G401.6 (cell line): ENCODE measurements around the gene CAMKMT.

Experiments
- FAIRE-seq: peaks from 2 replicates; lab custom pipeline; 2012; peaks lifted over from hg19 to GRCh38; lab: Jason Lieb, UNC

Gene CAMKMT

DNA sequence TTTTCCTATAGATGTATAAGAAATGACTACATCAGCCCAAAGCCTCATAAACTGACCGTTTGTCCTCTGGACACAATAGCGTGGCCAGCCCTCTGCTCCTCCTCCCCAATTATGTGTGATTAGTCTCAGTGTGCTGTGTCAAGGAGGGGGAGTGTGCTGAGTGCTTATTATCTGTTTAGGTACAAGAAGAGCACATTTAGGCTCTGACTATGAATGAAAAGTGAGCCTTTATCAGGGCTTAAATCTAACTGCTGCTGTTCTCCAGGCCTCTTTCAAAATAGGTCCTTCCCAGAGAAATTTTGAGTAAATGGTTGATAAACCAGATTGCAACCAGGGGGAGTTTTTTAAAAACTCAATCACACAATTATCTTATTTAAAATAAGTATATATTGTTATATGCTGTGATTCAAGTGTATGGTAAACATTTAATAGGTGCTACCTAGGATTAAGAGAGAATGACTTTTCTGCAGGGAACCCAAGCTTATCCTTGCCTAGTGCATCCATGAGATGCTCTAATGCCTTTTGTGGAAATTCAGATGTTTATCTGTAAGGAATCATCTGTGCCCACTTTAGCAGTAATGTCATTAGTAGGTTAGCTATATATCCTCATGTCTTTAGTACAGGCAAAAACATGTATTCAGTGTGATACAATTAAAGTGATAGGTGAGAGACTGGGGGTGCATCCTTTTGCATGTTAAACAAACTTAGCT, 411.1 kb downstream of the CAMKMT start:
- no peak for FAIRE-seq

DNA sequence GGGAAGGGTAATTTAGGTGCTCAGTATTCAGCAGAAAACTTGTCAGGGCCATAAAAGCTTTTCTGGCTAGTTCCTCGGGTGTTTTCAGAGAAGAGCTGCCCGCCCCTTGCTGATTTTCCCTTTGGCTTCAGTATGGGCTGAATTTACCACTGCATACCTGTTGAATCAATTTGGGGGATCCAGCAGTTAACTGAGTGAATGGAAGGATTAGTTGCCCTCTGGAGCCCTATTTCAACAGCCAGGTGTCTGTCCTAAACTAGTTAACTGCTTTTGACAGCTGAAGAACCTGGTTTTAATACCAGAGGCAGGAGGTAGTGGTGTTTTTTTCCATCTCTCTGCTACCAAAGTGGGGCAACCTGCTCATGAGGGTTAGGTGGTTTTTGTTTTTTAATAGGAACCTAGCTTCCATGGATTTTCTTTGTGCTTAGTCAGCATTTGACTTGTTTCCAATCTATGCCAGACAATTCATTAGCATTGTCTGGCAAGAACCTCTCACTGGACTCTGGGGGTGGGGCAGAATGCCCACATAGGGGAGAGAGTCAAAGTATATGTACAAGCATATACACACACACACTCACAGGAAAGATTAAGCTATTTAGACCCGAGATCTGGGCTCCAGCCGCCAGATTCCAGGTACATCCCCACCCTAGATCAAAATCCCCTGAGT, 413.2 kb downstream of the CAMKMT start:
- FAIRE-seq = no peak

DNA sequence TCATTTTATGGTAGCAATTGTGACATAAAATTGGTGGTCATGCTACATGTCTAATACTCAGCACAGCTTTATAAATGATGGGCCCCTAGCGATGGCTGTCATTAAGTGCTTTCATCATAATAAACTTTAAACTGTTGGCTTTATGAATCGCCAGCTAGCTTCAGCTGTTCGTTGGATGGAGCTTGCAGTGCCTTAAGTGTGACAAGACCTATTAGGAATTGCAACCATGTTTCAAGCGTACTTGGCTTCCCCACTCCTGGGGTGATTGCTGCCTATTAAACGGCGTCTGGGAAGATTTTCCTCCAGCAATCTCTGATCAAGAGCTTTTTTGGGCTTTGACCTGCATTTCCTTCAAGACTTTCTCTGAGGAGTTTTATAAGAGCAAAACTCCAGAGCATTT, 415.3 kb downstream of the CAMKMT start:
- no peak for FAIRE-seq

DNA sequence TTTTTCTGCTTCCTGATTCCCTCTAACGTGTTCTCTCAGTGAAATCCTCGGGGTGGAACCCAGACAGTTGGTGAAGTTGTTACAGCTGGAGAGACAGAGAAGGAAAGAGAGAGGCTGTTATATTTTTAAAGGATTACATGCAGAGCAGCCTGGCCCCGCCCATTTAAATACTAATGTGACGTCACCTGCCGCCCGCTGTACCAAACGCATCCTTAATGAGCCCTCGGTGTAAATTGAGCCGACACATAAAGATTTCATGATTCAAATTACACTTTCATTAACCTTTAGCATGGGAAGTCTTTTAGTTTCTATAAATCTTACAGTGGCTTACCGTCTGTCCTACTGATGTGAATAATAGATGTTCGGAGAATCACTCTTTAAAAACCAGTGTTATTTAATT, 415.8 kb downstream of the CAMKMT start:
- no peak for FAIRE-seq

DNA sequence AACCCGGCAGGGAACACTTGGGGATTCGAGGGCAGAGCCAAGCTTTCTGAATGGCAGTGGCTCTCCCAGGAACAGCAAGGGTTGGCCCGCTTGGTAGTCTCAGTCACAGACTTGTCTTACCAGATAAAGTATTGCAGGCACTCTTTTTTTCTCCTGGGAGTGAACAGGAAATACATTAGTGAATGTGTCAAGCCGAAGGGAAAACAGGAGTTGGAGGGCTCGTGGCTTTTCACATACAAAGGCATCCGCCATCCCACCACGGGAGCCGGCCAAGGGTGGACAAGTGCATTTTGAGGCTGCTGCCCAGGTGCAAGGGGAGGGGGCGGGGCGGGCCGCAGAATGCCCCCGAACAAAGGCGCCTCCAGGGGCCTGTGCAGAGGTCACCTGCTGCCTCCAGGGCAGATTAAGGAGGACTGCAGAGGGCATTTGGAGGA, 416.5 kb downstream of the CAMKMT start:
- FAIRE-seq = no peak

DNA sequence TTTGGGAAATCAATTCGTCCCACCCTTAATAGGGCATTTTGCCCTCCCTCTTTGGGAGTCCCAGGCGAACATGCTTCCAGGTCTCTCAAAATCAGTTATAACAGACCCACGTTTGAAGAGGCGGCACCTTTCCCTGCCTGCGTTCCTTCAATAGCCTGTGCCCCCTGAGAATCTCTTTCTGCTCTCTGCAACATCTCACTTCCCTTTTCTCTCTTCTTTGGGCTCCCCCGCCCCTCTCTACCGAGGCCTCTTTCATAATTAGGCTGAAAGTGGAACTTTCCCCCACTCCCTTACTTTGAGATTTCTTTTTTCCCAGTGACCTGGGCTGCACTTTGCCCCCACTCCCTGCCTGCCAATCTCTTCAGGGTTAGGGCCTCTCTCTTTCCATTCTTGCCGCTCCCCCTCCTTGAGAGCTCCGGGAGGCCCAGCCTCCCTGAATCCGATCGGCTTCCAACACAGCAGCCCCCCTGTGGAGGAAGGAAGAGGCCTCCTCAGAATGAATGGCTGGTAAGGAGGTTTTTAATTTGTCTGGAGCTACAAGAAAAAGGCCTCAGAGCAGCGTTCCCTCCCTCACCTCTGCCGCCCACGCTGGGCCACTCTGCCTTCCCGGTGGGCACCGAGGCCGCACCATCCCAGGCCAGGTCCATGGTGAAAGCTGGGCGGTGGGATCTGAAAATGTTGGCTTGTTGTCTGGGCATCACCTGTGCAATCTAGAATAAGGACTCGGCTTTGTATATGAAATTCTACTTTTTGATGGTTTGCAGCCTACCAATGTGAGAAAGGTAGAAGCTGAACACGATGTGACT, 417.1 kb downstream of the CAMKMT start:
- no peak for FAIRE-seq

DNA sequence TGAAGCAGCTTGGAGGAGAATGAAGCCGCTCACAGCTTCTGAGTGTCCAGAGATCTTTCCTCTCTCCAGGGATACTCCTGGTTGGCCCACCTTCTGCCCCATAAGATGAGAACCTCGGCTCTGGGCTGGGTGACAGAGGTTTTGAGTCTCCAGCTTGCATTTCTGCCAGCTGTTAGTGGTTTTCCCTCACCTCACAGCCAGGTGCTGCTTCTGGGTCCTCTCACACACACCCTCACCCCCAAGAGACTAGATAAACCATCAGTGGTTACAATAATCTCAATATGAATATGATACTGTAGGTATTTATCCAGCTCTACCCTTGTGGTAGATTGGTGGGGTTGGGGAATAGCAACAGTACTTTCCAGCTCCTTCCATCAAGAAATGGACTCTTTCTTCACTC, 418.0 kb downstream of the CAMKMT start:
- no peak for FAIRE-seq

DNA sequence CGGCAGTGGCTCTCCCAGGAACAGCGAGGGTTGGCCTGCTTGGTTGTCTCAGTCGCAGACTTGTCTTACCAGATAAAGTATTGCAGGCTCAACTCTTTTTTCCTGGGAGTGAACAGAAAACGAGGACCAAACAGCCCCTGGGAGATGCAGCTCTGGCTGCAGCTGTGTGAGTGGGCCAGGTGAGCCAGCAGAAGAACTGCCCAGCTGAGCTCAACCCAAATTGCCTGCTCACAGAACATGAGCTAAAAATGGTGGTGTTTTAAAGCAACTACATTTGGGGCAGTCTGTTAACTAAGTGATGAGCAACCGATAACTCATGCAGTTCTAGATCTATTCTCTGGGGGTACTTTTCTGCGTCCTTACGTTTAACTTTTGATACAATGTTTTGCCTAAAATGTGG, 418.7 kb downstream of the CAMKMT start:
- FAIRE-seq = no peak

DNA sequence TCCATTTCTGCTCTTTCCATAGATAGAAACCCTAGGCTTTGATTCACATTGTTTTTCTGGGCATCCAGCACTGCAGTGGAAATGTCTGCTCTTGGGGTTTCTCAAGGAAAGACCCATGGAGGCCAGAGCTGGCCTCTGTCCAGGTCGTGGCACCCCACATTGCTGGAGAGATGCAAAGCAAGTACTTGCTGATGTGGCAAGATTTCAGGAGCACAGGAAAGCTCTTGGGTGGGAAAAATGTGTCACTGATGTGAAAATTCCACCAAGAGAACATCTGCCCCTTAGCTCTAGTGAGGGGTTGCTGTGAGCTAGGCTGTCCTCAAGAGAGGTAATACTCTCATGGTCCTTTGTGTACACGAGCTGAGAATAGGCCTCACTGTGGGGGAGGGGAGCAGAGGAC, 423.7 kb downstream of the CAMKMT start:
- FAIRE-seq = no peak

DNA sequence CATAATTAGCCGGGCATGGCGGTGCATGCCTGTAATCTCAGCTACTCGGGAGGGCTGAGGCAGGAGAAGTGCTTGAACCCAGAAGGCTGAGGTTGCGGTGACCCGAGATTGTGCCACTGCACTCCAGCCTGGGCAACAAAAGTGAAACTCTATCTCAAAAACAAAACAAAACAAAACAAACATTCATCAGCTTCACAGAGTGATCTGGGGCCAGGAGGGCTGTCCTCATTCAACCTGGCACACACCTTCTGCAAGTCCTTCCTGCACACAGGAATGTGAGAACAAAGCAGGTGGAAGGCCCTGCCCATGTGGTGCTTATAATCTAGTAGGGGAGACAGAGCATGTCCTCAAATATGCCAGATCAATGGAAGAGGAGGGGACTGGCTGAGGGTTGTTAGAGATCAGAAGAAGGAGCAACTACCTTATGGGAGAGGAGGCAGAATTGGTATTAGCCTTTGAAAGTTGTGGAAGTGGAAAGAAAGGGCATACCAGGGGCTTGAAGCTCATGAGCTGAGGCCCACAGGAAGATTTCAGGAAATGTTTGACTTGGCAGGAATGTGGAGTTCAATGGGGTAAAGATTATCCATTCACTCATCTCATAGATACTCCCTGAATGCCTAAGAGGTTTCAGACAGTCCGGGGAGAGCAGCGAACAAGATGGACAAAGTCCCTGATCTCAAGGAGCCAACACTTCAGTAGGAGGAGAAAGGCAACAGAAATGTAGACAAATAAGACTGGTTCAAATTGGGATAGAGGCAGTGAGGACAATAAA, 424.5 kb downstream of the CAMKMT start:
- FAIRE-seq = no peak

DNA sequence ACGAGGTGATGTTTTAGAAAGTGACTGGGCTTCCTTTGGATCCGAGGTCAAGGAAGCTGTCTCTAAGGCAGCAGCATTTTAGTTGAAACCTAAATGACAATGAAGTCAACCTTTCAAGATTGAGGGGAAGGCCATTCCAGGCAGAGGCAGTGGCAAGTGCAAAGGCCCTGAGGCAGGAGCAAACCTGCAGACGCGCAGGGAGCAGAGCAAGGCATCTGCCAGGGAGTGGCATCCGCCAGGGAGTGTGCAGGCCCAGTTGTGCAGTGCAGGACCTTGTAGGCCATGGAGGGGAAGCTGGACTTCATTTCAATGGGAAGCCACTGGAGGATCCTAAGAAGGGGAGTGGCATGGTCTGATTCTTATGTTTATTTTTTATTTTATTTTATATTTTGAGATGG, 425.1 kb downstream of the CAMKMT start:
- no peak for FAIRE-seq

DNA sequence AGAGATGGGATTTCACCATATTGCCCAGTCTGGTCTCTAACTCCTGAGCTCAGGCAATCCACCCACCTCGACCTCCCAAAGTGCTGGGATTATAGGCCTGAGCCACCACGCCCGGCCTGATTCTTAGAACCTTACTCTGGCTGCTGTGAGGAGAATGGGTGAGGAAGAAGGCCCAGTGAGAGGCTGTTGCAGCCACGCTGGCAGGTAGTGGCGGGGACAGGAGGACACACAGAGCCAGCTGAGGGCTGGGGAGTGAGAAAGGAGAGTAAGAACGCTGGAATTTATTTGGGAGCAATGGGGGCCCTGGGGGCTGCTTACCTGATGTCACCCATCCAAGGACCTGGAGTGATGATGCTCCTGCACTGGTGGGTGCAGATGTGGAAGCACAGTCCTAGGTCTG, 425.9 kb downstream of the CAMKMT start:
- FAIRE-seq = no peak

DNA sequence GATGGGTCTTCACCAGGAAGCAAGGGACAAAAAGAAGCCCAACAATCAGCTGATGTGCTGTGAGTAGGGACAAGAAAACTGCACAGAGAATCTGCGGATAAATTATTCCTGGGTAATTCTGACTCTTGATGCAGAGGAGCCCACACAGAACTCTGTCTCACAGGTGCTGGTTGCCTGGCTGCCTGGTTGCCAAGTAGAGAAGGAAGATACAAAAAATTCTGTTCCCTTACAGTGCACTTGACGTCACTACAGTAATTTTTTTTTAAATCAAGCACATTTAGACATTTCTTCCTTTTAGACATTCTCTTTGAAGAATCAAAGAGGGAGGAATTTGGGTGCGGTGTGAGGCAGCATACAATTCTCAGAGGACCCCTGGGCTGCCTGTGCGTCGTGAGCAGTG, 427.7 kb downstream of the CAMKMT start:
- FAIRE-seq = no peak

DNA sequence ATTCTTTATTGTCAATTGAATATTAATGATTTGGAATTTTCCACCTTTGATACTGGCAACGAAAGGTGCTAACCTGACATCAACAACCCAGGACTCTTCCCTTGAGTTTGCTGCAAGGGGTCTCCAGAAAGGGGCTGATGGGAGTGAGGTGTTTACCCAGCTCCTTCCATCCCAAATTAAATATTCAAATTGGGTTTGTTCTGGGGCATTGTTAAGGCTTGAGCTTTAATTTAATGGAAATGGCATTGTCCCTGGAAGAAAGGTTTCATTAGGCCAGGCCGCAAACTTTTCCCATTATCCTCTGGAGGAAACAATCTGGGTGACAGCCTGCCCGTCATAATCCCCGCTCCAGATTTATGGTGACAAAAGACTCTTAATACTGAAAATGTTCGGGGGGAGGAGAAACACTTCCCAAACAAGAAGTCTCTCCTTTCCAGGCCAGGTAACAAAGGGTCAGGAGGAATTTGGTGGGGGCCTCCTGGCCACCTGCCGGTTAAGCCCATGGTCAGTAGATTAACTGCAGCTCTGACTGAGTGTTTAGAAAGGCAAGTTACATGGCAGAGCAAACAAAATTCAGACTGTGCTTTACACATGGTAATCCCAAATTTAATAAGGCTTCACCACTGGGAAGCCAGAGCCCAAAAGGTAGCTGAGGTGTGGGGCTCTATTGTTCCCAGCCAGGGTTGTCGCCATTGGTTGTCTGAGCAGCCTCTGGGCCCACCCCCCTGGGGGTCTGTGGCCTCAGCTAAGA, 428.4 kb downstream of the CAMKMT start:
- FAIRE-seq = no peak

DNA sequence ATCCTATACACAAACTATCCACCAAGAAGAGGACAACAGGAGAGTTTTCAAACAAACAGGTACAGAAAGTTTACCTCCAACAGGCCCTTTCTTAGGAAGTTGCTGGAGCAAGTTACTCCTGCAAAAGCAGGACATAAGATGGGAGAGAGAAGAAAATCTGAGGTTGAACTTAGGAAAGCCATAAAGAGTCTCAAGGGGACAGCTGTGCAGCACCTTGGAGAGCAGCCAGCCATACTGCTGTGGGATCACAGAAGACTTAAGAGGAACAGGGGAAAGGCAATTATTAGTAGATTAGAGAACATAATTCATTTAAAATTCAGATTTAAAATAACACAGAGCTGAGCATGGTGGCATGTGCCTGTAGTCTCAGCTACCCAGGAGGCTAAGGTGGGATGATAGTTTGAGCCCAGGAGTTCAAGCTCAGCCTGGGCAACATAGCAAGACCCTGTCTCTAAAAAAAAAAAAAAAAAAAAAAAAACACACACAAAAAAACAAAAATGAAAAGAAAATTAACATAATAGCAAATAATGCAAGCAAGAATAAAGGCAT, 431.6 kb downstream of the CAMKMT start:
- FAIRE-seq = no peak

DNA sequence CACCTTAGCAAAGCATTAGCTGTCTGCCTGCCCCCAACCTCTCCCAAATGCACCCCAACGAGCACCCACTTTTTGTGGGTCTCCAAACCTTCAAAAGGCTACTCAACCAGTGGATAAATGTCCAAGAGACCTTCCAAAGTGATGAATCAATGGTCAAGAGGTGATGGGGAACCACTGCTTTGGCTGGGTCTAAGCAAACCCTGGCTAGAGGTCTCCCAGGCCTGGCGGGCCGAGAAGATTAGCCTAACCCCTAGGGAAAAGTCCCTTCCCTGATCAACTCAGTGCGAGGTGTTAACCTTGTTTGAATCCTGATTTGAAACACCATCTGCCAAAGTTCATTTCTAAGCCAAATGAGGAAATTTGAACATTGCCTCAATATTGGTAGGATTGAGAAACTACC, 435.0 kb downstream of the CAMKMT start:
- FAIRE-seq = no peak

DNA sequence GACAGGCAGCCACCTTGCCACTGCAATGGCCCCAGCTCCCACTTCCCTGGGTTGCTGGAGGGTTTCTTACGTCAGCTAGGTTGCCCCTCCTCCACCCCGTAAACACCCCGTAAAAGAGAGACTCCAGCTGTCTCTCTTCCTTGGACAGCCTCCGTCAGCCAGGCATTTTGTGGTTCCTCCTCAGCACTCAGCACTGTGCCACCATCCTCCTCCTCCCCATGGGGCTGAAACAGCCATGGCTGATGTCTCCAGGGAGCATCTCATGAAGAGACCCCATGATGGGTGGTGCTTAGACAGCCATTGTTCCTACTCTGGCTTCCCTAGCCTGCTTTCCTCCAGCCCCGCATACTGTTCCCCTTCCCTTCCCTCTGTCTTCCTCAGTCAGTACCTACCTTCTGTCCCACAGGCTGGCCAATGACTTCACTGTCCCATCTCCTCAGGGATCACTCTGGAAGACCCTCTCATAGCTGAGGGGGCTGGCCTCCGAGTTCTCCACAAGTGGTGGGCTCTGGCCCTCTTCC, 436.5 kb downstream of the CAMKMT start:
- FAIRE-seq = no peak

DNA sequence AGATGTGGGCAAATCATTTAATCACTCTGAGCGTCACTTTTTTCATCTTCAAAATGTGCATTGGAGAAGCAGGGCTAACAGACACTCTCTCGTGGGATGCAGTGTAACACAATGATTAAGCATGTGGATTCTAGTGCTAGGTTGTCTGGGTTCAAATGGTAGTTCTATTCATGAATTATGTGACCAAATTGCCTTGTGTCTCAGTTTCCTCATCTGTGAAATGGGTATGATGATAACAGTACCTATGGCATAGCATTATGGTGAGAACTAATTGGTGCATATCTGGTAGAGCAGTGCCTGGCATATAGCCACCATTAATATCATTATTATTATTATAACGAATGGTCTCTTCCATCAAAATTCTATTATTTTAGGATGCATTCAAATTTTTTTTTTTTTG, 437.4 kb downstream of the CAMKMT start:
- FAIRE-seq = no peak

DNA sequence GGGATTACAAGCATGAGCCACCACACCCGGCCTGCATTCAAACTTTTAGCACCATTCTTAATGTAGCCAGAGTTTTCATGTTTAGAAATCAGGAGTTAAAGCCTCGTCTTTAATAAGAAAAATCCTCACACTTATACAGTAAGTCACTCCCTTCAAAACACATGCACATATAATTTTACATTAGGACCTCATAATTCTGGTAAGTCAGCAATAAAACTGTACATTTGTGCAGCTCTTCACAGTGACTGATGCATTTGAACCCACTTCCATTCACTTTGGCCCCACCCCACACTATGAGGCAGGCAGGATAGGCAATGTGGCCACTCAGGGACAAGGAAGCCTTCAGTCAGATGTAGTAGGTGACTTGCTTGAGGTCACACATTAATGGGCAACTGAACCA, 438.0 kb downstream of the CAMKMT start:
- FAIRE-seq = no peak

DNA sequence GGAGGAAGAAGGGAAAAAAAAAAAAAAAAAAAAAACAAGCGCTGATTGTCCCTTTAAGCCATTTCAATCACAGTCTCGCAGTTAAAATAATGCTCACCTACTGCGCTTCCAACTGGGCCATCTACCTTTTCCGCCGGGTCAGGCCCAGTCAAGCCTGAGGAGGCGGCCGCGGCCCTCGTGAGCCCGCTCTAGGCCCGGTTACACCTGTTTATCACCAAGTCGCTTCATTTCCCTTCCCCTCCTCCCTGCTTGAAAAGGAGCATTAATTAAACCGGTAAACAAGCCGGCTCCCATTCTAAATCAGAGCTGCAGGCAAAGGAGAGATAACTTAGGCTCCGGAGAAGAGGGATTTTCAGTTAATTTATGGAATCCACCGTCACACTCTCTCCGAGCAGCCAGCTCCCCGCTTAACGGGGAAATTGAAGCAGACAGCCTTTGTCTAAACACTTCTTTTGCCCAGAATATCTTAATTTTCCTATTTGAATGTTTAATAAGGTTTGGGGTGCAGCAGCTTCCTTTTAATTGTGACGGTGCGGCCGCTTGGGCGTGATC, 439.6 kb downstream of the CAMKMT start:
- FAIRE-seq = no peak
